ENCODE data around the gene PHACTR1. TPM values are rescaled to one million over a fixed set of nuclear protein-coding genes. Genes with fewer than 3 reads are reported as not detected.

The PHACTR1 gene
- total RNA-seq, 1 donor from 2014 or later, result 1.0 TPM

DNA sequence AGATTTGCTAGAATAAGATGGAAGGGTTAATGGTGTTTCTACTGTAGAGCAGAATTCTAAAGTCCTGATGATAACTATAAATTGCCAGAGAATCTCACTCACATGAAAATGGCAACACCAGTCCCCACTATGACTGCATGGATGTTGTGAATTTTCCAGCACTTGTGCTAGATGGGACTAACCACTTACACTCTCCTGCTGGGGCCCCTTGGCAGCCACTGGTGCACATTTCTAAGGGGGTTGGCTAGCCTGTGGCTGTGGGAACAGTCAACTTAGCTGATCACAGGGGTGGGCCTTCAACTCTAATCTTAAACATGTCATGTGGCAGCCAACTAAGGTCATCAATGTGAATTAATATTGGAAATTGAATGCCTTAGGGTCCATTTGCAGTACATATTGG, 271.2 kb downstream of the PHACTR1 start:
- no peak for DNase-seq (ENCODE audit: low read depth in 2 of 2)

DNA sequence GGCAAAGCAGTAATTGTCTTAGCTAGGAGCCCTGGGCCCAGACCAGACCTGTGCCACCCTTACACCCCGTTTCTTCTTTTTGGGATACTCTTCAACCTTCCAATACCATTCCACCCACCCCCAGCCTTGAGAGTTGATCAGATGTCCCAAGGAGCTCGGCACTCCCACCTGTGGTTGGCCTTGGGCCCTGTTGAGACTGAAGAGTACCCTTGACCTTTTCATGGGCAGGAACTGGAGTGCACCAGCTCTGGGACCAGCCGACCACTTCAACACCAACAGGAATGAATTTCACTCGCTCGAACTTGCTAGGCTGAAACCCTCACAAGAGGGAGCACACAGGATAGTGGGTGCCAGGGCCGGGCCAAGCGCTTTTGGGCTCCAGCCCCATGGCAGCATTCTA, 273.6 kb downstream of the PHACTR1 start:
- no peak for DNase-seq (ENCODE audit: low read depth in 2 of 2)

GRCh38 chr6:12991435-12991834, 274.9 kb downstream of the PHACTR1 start:
- no peak for DNase-seq (ENCODE audit: low read depth in 2 of 2)

GRCh38 chr6:12992770-12993169, 276.2 kb downstream of the PHACTR1 start:
- DNase-seq (ENCODE audit: low read depth in 2 of 2), result no peak

- DNase-seq (ENCODE audit: low read depth in 2 of 2), result no peak
These were observed 276.8 kb downstream of the PHACTR1 start for GRCh38 chr6:12993283-12993898.

DNA sequence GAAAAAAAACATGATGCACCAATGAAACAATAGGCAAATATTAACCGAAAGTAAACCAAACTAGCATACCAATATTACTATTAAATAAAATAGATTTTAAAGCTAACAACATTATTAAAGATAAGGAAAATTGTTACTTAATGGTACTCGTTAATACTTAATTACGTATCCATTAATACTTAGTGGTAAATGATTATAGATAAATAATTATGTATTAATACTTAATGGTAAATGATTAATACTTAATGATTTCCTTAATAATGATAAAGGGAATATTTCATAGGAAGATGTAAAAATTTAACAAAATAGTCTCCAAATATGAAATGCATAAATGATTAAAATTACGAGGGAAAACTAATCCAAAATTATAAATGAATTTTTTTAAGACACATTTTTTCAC, 278.9 kb downstream of the PHACTR1 start:
- DNase-seq (ENCODE audit: low read depth in 2 of 2), result no peak

DNA sequence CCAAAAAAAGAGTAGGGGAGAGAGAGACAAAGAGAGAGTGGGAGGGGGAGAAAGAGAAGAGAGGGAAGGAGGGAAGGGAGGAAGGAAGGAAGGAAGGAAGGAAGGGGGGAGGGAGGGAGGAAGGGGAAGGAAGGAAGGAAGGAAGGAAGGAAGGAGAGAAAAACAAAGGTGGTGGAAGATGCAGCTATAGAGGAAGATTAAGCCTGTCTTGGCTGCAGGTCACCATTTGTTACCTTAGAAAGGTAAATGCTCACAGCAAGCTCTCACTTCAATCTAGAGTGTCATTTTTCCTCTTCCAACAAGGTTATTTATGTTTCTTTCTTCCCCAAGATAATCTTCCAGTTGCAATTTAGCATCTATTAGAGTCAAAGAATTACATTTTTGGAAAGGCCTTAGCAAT, 284.0 kb downstream of the PHACTR1 start:
- no peak for DNase-seq (ENCODE audit: low read depth in 2 of 2)

DNA sequence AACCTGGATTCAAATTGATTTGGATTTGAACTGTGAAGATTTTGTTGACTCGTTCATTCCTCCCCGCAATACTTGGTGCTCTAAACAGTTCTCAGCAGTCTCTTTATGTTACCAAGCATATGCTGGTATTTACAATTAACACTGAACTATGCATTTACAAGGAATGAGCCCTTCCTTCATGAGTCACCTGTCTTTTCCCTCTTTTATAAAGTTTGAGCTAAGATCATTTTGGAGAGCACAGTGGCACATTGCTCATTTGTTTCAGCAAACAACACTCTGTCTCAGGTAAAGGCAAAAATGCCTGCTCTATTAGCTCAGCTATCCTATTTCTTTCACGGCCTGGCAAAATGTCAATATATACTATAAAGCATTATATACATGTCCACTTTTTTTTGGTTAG, 285.4 kb downstream of the PHACTR1 start:
- no peak for DNase-seq (ENCODE audit: low read depth in 2 of 2)

- no peak for DNase-seq (ENCODE audit: low read depth in 2 of 2)
These were observed 288.0 kb downstream of the PHACTR1 start for GRCh38 chr6:13004601-13005000.

- no peak for DNase-seq (ENCODE audit: low read depth in 2 of 2)
These were observed 289.4 kb downstream of the PHACTR1 start for GRCh38 chr6:13005994-13006393.

DNA sequence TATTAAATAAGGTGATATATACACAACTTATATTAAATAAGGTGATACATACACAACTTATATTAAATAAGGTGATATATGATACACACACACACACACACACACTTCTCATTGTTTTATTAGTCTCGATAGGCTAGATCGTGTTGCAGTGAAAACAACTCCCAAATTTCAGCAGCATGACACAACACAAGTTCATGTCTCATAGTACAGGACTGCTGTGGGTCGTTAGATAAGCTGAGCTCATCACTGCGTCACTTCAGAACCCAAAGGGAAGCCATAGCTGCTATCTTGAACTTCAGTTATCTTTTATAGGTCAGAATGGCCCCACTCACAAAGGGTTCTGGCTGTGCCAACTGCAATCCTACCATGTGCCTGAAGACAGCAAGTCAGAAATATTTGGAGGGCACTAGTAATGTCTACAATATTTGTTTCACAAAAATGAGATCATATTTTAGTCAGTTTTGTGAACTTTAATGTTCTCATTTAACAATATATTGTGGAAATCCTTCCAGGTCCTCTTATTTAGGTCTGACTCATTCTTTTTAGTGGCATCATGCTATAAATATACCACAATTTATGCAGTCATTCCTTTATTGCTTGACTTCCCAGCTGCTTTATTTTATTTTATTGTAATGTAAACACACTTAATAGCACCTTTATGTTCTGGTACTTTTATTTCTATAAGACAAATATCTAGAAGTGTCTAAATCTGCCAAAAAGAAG, 290.2 kb downstream of the PHACTR1 start:
- DNase-seq (ENCODE audit: low read depth in 2 of 2), result peak in 1 of 2 donors; percentile 5

- DNase-seq (ENCODE audit: low read depth in 2 of 2), result no peak
These were observed 291.2 kb downstream of the PHACTR1 start for GRCh38 chr6:13007744-13008143.

- no peak for DNase-seq (ENCODE audit: low read depth in 2 of 2)
These were observed 292.5 kb downstream of the PHACTR1 start for GRCh38 chr6:13009031-13009430.

DNA sequence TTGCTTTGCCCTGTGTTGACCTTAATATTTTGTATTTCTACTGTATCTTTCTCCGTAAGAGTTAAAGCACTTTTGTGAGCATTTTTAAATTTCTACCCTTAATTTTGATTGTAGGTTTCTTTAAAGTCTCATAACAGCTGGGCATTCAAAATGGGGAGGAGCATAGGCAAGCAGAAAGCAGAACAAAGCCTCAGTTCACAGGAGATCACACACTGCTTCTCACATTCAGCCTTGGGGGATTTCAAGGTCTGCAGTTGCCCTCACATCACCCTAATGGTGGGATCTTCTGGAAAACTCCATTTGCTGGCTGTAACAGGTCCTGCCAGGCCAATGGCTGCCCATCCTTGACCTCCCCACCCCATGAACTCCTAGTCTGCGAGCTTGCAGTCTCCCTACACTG, 292.9 kb downstream of the PHACTR1 start:
- DNase-seq (ENCODE audit: low read depth in 2 of 2), result no peak

- no peak for DNase-seq (ENCODE audit: low read depth in 2 of 2)
These were observed 295.1 kb downstream of the PHACTR1 start for GRCh38 chr6:13011612-13012146.

DNA sequence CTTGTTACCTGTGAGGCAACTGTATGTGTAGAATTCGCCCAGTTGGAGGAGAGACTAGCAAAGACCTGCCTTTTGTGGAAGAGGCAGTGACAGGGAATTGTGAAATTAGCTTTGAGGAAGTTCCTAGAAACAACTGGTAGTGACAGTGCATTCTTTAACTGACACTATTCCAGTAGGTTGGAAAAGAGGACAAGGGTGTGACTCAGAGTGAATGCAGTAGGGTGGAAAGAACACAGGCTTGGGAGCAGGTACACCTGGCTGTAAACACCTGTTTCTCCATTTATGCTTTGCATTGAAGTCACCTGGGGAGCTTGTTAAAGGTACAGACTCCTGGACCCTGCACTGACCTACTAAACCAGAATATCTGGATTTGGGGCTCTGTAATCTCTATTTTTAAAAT, 295.7 kb downstream of the PHACTR1 start:
- no peak for DNase-seq (ENCODE audit: low read depth in 2 of 2)

DNA sequence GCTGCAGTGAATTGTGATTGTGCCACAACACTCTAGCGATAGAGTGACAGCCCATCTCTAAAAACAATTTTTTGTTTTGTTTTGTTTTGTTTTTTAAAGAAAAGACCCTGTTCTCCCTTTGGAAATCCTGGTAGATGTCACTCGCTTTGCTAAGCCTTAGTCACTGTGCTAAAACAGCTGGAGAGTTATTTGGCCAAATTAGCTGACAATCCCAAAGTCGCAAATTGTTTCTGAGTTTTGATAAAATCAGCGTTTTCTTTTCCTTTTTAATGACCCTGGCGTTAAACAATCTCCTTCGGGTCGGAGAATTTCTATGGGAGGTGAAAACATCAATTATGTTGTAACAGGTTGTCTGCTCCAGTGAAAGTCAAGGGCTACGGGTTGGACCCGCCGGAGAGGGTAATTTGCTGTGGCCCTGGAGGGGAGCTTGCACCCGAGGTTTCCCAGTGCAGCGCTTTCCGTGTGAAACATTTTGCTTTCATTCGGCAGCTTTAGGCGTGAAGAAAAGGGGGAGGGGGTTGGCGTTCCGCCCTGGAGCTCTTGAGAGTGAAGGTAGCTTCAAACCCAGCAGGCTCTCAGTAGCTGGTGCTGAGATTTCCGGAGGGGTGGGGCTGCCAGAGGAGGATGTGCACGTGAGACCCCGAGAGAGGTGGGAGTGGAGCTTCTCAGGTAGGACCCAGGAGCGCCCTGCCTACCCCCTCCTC, 296.6 kb downstream of the PHACTR1 start:
- DNase-seq (ENCODE audit: low read depth in 2 of 2), result peak in 1 of 2 donors; percentile 16

GRCh38 chr6:13013681-13014503, 297.3 kb downstream of the PHACTR1 start:
- peak in 1 of 2 donors; percentile 21 for DNase-seq (ENCODE audit: low read depth in 2 of 2)

DNA sequence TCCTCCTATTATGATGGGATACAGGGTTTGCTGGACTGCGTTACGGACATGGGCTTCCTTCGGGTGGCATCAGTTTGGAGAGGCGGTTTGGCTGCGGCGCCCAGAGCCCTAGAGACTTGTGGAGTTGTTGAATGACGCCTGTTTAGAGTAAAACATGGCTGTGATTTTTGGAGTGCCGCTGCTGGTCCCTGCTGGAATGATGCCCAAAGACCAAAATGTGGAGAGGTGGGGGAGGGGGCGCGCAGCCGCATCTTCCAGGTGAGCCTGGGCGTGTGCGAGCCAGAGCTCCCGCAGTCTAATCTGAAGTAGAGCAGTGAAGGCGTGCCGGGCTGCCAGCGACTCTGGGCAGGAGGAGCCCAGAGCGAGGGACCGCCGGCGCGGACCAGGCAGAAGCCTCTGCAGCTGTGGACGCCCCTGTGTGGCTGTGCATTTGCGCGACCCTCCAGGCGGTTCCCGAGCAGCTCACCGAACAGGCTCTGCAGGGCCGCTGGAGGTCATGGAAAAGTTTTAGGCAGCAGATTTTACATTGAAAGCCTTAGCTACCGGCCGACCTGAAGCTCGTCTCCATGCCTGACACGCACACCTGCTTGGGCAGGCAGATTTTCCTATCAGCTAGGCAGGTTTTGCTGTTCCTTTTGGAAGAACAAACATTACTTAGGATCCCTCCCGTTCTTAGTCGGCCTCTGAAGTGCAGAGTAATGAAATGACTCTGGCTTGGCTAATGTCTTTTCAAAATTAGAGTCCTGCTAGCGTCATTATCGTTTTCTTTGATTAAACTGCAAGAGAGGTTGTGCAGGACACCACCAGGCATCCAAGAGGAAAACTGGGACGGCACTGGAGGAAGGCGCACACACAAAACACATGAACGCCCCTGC, 298.2 kb downstream of the PHACTR1 start:
- DNase-seq (ENCODE audit: low read depth in 2 of 2), result peak in 1 of 2 donors; percentile 14

GRCh38 chr6:13015379-13015681, 298.8 kb downstream of the PHACTR1 start:
- no peak for DNase-seq (ENCODE audit: low read depth in 2 of 2)

DNA sequence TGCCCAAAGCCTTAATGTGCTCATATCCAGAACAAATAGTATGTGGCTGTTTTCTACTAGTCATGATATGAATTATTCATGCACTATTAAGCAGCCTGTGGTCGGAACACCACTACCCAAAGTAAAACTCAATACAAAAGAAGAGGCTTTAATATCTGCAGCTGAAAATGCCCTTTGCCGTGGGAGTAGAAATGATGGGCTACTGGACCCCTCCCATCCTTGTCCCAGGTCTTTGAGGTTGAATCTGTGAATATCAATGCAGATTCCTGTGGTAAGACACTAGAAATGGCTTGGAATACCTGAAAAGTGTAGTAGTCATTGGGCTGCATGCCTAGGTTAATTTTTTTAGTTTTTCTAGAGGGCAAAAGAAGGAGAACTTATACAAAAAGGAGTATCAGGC, 308.0 kb downstream of the PHACTR1 start:
- DNase-seq (ENCODE audit: low read depth in 2 of 2), result no peak

Measured in dermis microvascular lymphatic vessel endothelial cell (primary cell).